Endothelial cell of umbilical vein (primary cell): ENCODE measurements around the gene ZNF425. TPM values are rescaled to one million over a fixed set of nuclear protein-coding genes. Genes with fewer than 3 reads are reported as not detected.
"Not testable (repeated sequence)": the region's sequence is repeated elsewhere in the genome, so short reads cannot be mapped to it uniquely, and the experiment has no call there.

ENCODE experiments used
- BruUV-seq: library from RNA; stranded (reverse); fragments of 400-500 nt; replicated peaks from 2 replicates; lab custom pipeline; 2021; lab: Mats Ljungman, UMichigan
- CTCF ChIA-PET: fragments of 300-600, 350-600 bp; sonication (Branson Sonifier 250); formaldehyde crosslinking; loops from one replicate; lab custom pipeline; 2021; ENCODE audit warnings: antibody characterized with exemption, inconsistent platforms; lab: Charles Lee
- POLR2A ChIA-PET: fragments of 300-600, 350-600 bp; sonication (Branson Sonifier 250); formaldehyde crosslinking; loops from one replicate; lab custom pipeline; 2021; ENCODE audit warnings: antibody characterized with exemption, inconsistent platforms; lab: Charles Lee
- DNase-seq: peaks from one replicate; pipeline ENCODE4 v3.0.0-alpha.2; 2011; ENCODE audit warnings: low read depth, low spot score
- FAIRE-seq: peaks from 2 replicates; lab custom pipeline; 2011; peaks lifted over from hg19 to GRCh38; lab: Jason Lieb, UNC
- H2AFZ ChIP-seq: 2 replicates; pipeline ENCODE4 v1.6.0; 2012; ENCODE audit warnings: low read depth, low read length, control low read depth, inconsistent platforms
- H3K27ac ChIP-seq: 2 replicates; pipeline ENCODE4 v1.5.1; 2011; ENCODE audit warnings: low read depth, mild to moderate bottlenecking, control low read depth, low read length, moderate library complexity; ENCODE audit not compliant: insufficient read depth
- H3K27me3 ChIP-seq, 2 experiments: 2 replicates each; pipeline versions ENCODE4 v1.6.0 to v1.6.1; 2011; ENCODE audit warnings: low read length in 2 of 2, mixed read lengths in 1 of 2; ENCODE audit not compliant: control insufficient read depth in 2 of 2, insufficient read depth in 2 of 2
- H3K36me3 ChIP-seq, 2 experiments: 2 replicates in 1 of 2; 3 replicates in 1 of 2; pipeline ENCODE4 v1.5.1; 2011; ENCODE audit warnings: low read length in 2 of 2, mild to moderate bottlenecking in 1 of 2, moderate library complexity in 1 of 2; ENCODE audit not compliant: control insufficient read depth in 2 of 2, insufficient read depth in 2 of 2; ENCODE audit errors: extremely low read depth in 1 of 2
- H3K4me1 ChIP-seq: 3 replicates; pipeline ENCODE4 v1.5.1; 2011; ENCODE audit warnings: mild to moderate bottlenecking, low read length; ENCODE audit not compliant: control insufficient read depth, insufficient read depth; ENCODE audit errors: extremely low read depth
- H3K4me2 ChIP-seq: 2 replicates; pipeline ENCODE4 v1.6.1; 2011; ENCODE audit warnings: low read length, control low read depth, mixed read lengths; ENCODE audit not compliant: insufficient read depth
- H3K4me3 ChIP-seq, 3 experiments: fragments of 200-600 bp in 1 of 3; sonication (generic), shearing (Covaris generic) in 1 of 3; replicated peaks in 1 of 3; 2 replicates each; pipeline ENCODE4 v1.5.1; 2011 to 2016; ENCODE audit warnings: control low read depth in 3 of 3, low read length in 3 of 3, mild to moderate bottlenecking in 2 of 3, inconsistent platforms in 1 of 3, low read depth in 1 of 3, moderate library complexity in 1 of 3; ENCODE audit not compliant: insufficient read depth in 1 of 3
- H3K79me2 ChIP-seq: 2 replicates; pipeline ENCODE4 v1.6.0; 2012; ENCODE audit warnings: low read length, inconsistent platforms; ENCODE audit not compliant: control insufficient read depth, insufficient read depth
- H3K9ac ChIP-seq: replicated peaks from 2 replicates; pipeline ENCODE3; 2011; ENCODE audit warnings: low read length, control low read depth; ENCODE audit not compliant: insufficient read depth; ENCODE audit errors: extremely low read depth
- H3K9me1 ChIP-seq: replicated peaks from 3 replicates; pipeline ENCODE4 v1.6.0; 2011; ENCODE audit warnings: mild to moderate bottlenecking, low read length; ENCODE audit not compliant: control insufficient read depth, insufficient read depth; ENCODE audit errors: extremely low read depth
- H3K9me3 ChIP-seq: replicated peaks from 2 replicates; pipeline ENCODE4 v1.5.1; 2012; ENCODE audit warnings: low read length, inconsistent platforms; ENCODE audit not compliant: control insufficient read depth, insufficient read depth
- H4K20me1 ChIP-seq: replicated peaks from 2 replicates; pipeline ENCODE3; 2011; ENCODE audit warnings: mild to moderate bottlenecking, low read length; ENCODE audit not compliant: control insufficient read depth, insufficient read depth; ENCODE audit errors: extremely low read depth
- EZH2 ChIP-seq: IDR thresholded peaks from 2 replicates; pipeline ENCODE4 v1.6.1; 2012; ENCODE audit warnings: borderline replicate concordance, low read depth, mild to moderate bottlenecking, moderate library complexity, low read length, inconsistent platforms; ENCODE audit not compliant: severe bottlenecking
- FOS ChIP-seq: IDR thresholded peaks from 2 replicates; pipeline ENCODE4 v1.6.1; 2011; ENCODE audit warnings: mild to moderate bottlenecking, low read length, moderate library complexity, borderline replicate concordance; ENCODE audit not compliant: insufficient read depth
- GATA2 ChIP-seq: IDR thresholded peaks from 2 replicates; pipeline ENCODE4 v1.7.0; 2011; ENCODE audit warnings: low read depth, mild to moderate bottlenecking, moderate library complexity, mixed read lengths, low read length; ENCODE audit not compliant: insufficient read length, insufficient read depth
- JUN ChIP-seq: IDR thresholded peaks from 2 replicates; pipeline ENCODE4 v1.6.1; 2011; ENCODE audit warnings: borderline replicate concordance, low read depth; ENCODE audit not compliant: insufficient read length, insufficient read depth
- MYC ChIP-seq: IDR thresholded peaks from one replicate; pipeline ENCODE4 v1.6.1; 2011; ENCODE audit warnings: mild to moderate bottlenecking, low read depth, low read length
- POLR2A ChIP-seq: IDR thresholded peaks from 2 replicates; pipeline ENCODE4 v1.6.1; 2012; ENCODE audit warnings: low read depth, mild to moderate bottlenecking, control low read depth, low read length
- POLR2AphosphoS5 ChIP-seq: IDR thresholded peaks from 2 replicates; pipeline ENCODE4 v1.6.1; 2012; ENCODE audit warnings: low read depth, mild to moderate bottlenecking, control low read depth, low read length, moderate library complexity; ENCODE audit not compliant: insufficient read depth
- dilution Hi-C: fragments of 300-500 bp; cut with MboI; formaldehyde crosslinking; loops from one replicate; pipeline ENCODE4 v1.15.0; 2019; ENCODE audit warnings: low sequenced_read_pairs; ENCODE audit not compliant: extremely low pct_ligation_motif_present
- intact Hi-C: fragments of 100-400 bp; cut with micrococcal nuclease; formaldehyde crosslinking; loops from one replicate; pipeline ENCODE4 v1.10.0; 2022
- polyA plus RNA-seq, 4 experiments: library from polyadenylated mRNA; depleted of rRNA in 3 of 4; stranded (reverse) in 3 of 4; unstranded in 1 of 4; fragments of >200 nt; gene quantifications; 2 replicates each; pipeline versions ENCODE4 v1.2.1 to v1.2.3, GENCODE V29; 2011 to 2012; ENCODE audit warnings: missing spikeins in 1 of 4
- total RNA-seq: library from RNA; stranded (reverse); gene quantifications from 2 replicates; pipeline ENCODE4 v1.2.3, GENCODE V29; 2021
- TF ChIP-seq, protein P1 (sequence below), 2 donors: IDR thresholded peaks; 1 replicate in 1 of 2; 2 replicates in 1 of 2; pipeline ENCODE4 v1.5.1; 2011; ENCODE audit warnings: low read length in 2 of 2, mild to moderate bottlenecking in 2 of 2, moderate library complexity in 2 of 2, control low read depth in 1 of 2, inconsistent platforms in 1 of 2, low read depth in 1 of 2; ENCODE audit not compliant: insufficient read depth in 1 of 2; ENCODE audit errors: extremely low read depth in 1 of 2
- TF ChIP-seq, protein P2 (sequence below): IDR thresholded peaks from 2 replicates; pipeline ENCODE4 v1.6.1; 2011; ENCODE audit not compliant: insufficient read depth, insufficient read length

ZNF425 gene
- total and polyA plus RNA-seq, 2 donors (not counting 3 experiments of a cell fraction or from before 2014, with no cell fraction given) = 0.68 to 0.93 TPM

DNA sequence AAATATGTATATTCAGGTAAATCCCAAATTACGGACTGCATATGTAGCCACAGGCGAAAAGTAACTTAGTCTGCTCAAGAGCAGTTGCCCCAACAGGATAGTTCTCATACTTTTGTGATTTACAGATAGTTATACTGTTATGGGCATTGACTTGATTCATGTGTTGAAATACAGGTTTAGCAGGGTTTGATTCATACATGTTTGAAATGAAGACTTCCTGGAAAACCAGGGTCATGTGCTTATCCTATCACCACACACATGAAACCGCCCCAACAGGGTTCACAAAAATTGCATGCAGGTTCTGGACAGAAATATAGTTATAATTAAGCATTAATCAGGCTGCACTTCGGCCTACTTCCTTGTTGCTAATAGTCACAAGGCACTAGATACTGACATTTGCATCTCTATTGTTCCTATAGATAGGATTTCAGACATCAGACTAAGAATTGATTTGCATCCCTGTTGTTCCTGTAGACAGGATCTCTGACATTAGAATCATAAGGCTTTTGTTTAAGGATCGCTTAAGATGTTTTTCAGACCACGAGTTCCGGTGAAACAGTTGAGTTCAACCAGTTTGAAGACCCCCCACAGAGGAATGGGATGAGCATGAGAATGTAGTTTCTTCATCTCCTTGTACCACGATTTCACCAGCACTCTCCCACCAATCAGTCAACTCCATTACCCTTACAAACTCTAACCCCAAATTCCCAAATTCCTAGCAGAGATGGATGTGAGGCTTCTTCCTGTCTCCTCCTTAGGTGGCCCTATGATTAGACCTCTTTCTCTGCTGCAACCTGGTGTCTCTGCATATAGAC, 19.1 kb upstream of the ZNF425 start:
- ChIA-PET CTCF (interaction anchor here (2.7 kb wide), 1 partner anchor 50 kb away, joined by 18 read pairs; the partner anchor contains the start of gene ZNF282), POLR2A (no interaction called here)
- Histone ChIP-seq H3K9me1 (no peaks in the 10 kb centered on the region), H3K27me3 (no peaks in the 10 kb centered on the region), H4K20me1 (no peaks in the 10 kb centered on the region), H3K9ac (no peak overlapping the region), H3K27ac (no peak overlapping the region), H3K4me1 (peaks cover 4% of the 10 kb centered on the region), H3K79me2 (peaks cover 24% of the 10 kb centered on the region), H3K4me2 (no peak overlapping the region), H3K4me3 (no peak overlapping the region), H3K36me3 (no peaks in the 10 kb centered on the region), H2AFZ (no peak overlapping the region), H3K9me3 (no peaks in the 10 kb centered on the region)
- TF ChIP-seq MYC = no peak
- no peak for TF ChIP-seq GATA2
- TF ChIP-seq EZH2 = no peak
- TF ChIP-seq POLR2A = no peak
- TF ChIP-seq, protein P1, sequence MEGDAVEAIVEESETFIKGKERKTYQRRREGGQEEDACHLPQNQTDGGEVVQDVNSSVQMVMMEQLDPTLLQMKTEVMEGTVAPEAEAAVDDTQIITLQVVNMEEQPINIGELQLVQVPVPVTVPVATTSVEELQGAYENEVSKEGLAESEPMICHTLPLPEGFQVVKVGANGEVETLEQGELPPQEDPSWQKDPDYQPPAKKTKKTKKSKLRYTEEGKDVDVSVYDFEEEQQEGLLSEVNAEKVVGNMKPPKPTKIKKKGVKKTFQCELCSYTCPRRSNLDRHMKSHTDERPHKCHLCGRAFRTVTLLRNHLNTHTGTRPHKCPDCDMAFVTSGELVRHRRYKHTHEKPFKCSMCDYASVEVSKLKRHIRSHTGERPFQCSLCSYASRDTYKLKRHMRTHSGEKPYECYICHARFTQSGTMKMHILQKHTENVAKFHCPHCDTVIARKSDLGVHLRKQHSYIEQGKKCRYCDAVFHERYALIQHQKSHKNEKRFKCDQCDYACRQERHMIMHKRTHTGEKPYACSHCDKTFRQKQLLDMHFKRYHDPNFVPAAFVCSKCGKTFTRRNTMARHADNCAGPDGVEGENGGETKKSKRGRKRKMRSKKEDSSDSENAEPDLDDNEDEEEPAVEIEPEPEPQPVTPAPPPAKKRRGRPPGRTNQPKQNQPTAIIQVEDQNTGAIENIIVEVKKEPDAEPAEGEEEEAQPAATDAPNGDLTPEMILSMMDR (IDR thresholded peaks at IDR 0.05; ENCODE audit: extremely low read depth in 1 of 2, insufficient read depth in 1 of 2, low read depth in 1 of 2, low read length in 2 of 2) = no peak
- no peak for TF ChIP-seq JUN
- TF ChIP-seq, protein P2, sequence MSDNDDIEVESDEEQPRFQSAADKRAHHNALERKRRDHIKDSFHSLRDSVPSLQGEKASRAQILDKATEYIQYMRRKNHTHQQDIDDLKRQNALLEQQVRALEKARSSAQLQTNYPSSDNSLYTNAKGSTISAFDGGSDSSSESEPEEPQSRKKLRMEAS = no peak
- TF ChIP-seq POLR2AphosphoS5 = no peak
- no peak for TF ChIP-seq FOS
- no TSS peak for BruUV-seq
- DNase-seq (no peak), FAIRE-seq (peak; percentile 21)
- dilution Hi-C loops (no loop called here), intact Hi-C loops (loop anchor here (5.0 kb wide), 2 partner anchors 118 to 352 kb away; partner anchors contain the start of genes PDIA4 and ZNF746)

DNA sequence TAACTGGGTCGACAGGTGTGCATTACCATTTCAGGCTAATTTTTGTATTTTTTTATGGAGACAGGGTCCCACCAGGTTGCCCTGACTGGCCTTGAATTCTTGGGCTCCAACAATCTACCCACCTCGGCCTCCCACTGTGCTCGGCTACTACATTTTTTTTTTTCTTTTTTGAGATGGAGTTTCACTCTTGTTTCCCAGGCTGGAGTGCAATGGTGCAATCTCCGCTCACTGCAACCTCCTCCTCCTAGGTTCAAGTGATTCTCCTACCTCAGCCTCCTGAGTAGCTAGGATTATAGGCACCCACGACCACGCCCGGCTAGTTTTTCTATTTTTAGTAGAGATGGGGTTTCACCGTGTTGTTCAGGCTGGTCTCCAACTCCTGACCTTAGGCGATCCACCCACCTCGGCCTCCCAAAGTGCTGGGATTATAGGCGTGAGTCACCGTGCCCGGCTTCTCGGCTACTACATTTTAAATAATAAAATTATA, 18.4 kb upstream of the ZNF425 start:
- BruUV-seq, DNase-seq, H3K9me1 ChIP-seq, H3K4me3 ChIP-seq, dilution Hi-C loops, H3K9me3 ChIP-seq, H4K20me1 ChIP-seq, H3K27ac ChIP-seq, CTCF ChIA-PET, H2AFZ ChIP-seq, H3K4me1 ChIP-seq, H3K9ac ChIP-seq, FAIRE-seq, H3K4me2 ChIP-seq, POLR2A ChIA-PET, H3K27me3 ChIP-seq, H3K36me3 ChIP-seq, intact Hi-C loops: not testable (repeated sequence)
- H3K79me2 ChIP-seq = peaks cover 17% of the 10 kb centered on the region
